ENCODE results near the gene P2RY6. TPM values are rescaled to one million over a fixed set of nuclear protein-coding genes. Genes with fewer than 3 reads are reported as not detected.

The P2RY6 gene
- total RNA-seq, 1 experiment from 2014 or later, result not detected

DNA sequence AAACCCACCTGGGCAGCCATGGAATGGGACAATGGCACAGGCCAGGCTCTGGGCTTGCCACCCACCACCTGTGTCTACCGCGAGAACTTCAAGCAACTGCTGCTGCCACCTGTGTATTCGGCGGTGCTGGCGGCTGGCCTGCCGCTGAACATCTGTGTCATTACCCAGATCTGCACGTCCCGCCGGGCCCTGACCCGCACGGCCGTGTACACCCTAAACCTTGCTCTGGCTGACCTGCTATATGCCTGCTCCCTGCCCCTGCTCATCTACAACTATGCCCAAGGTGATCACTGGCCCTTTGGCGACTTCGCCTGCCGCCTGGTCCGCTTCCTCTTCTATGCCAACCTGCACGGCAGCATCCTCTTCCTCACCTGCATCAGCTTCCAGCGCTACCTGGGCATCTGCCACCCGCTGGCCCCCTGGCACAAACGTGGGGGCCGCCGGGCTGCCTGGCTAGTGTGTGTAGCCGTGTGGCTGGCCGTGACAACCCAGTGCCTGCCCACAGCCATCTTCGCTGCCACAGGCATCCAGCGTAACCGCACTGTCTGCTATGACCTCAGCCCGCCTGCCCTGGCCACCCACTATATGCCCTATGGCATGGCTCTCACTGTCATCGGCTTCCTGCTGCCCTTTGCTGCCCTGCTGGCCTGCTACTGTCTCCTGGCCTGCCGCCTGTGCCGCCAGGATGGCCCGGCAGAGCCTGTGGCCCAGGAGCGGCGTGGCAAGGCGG lies 24.5 kb downstream of the P2RY6 start:
- peaks cover 2% of the 10 kb centered on the region; the same call in 1 of the 2 replicates for H3K4me1 ChIP-seq (ENCODE audit: insufficient read depth, low read length)
- H3K18ac ChIP-seq (ENCODE audit: insufficient read length, low read depth, low read length), result no peak overlapping the region
- H2AFZ ChIP-seq (ENCODE audit: low read length), result no peak overlapping the region
- H3K27ac ChIP-seq (ENCODE audit: insufficient read length, low read depth, low read length), result no peak overlapping the region
- no peak overlapping the region for H2BK20ac ChIP-seq (ENCODE audit: low read depth, low read length, poor library complexity, severe bottlenecking)
- no peaks in the 10 kb centered on the region for H3K9me3 Mint-ChIP-seq
- H3K56ac ChIP-seq (ENCODE audit: insufficient read length, low read depth, low read length), result no peak overlapping the region
- H3K14ac ChIP-seq (ENCODE audit: insufficient read depth, low read length), result no peak overlapping the region; the same call in 1 of the 2 replicates
- no peak for DNase-seq
- peaks cover 16 to 27% of the 10 kb centered on the region in 2 experiments for H3K4me1 Mint-ChIP-seq
- peaks cover 49% of the 10 kb centered on the region for H3K27me3 Mint-ChIP-seq (ENCODE audit: low read depth)
- H3K9me3 ChIP-seq (ENCODE audit: control insufficient read depth, low read depth, low read length), result no peaks in the 10 kb centered on the region
- H3K36me3 Mint-ChIP-seq (ENCODE audit: insufficient read depth in 1 of 3, low read depth in 3 of 3), result no peaks in the 10 kb centered on the region
- no peak overlapping the region for H3K4me3 Mint-ChIP-seq
- no peaks in the 10 kb centered on the region for H3K79me1 ChIP-seq (ENCODE audit: insufficient read depth, low read depth, low read length, poor library complexity, severe bottlenecking)
- no peak overlapping the region for H2BK120ac ChIP-seq (ENCODE audit: low read depth, low read length, poor library complexity, severe bottlenecking)
- no peak overlapping the region for H2BK5ac ChIP-seq (ENCODE audit: insufficient read length, low read length)
- no peaks in the 10 kb centered on the region; the same call in 1 of the 2 replicates for H3K27me3 ChIP-seq (ENCODE audit: insufficient read depth, low read length)
- no peaks in the 10 kb centered on the region for H4K20me1 ChIP-seq (ENCODE audit: control insufficient read depth, insufficient read depth, insufficient read length)
- H2BK12ac ChIP-seq (ENCODE audit: insufficient read length, low read depth, low read length), result no peak overlapping the region
- H4K5ac ChIP-seq (ENCODE audit: insufficient read length, low read depth, low read length), result no peak overlapping the region
- no peak overlapping the region for H2AK5ac ChIP-seq (ENCODE audit: insufficient read length, low read length)
- TF ChIP-seq, protein P1, sequence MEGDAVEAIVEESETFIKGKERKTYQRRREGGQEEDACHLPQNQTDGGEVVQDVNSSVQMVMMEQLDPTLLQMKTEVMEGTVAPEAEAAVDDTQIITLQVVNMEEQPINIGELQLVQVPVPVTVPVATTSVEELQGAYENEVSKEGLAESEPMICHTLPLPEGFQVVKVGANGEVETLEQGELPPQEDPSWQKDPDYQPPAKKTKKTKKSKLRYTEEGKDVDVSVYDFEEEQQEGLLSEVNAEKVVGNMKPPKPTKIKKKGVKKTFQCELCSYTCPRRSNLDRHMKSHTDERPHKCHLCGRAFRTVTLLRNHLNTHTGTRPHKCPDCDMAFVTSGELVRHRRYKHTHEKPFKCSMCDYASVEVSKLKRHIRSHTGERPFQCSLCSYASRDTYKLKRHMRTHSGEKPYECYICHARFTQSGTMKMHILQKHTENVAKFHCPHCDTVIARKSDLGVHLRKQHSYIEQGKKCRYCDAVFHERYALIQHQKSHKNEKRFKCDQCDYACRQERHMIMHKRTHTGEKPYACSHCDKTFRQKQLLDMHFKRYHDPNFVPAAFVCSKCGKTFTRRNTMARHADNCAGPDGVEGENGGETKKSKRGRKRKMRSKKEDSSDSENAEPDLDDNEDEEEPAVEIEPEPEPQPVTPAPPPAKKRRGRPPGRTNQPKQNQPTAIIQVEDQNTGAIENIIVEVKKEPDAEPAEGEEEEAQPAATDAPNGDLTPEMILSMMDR (conservative IDR thresholded peaks at IDR 0.05), result no peak
- no CpG with 5 or more reads among the region's 35 CpGs for WGBS (ENCODE audit: extremely low coverage, insufficient read length, low lambda C conversion rate)
- H3K9ac ChIP-seq (ENCODE audit: extremely low read depth, insufficient read length, low read length), result no peak overlapping the region
- no peak overlapping the region for H3K4ac ChIP-seq (ENCODE audit: low read depth, low read length)
- no peak overlapping the region for H3K23ac ChIP-seq (ENCODE audit: insufficient read length, low read depth, low read length)
- no peak overlapping the region for H4K91ac ChIP-seq (ENCODE audit: insufficient read length, low read depth, low read length)
- H3K23me2 ChIP-seq (ENCODE audit: insufficient read length, low read depth, low read length, poor library complexity, severe bottlenecking), result no peaks in the 10 kb centered on the region
- H3T11ph ChIP-seq (ENCODE audit: low read length), result no peak overlapping the region
- no peak overlapping the region for H4K8ac ChIP-seq (replicated peaks; ENCODE audit: insufficient read length, low read depth, low read length)
- H2BK15ac ChIP-seq (ENCODE audit: low read depth, low read length), result no peak overlapping the region
- H3K27ac Mint-ChIP-seq, result no peak overlapping the region
- no peaks in the 10 kb centered on the region for H3K79me2 ChIP-seq (ENCODE audit: insufficient read depth, low read length)
- H3K4me2 ChIP-seq (ENCODE audit: insufficient read depth, insufficient read length, low read length), result no peak overlapping the region

Measured in H9 (cell line).